GM23338 (cell line): ENCODE data around the gene RYR3. TPM values are rescaled to one million over a fixed set of nuclear protein-coding genes. Genes with fewer than 3 reads are reported as not detected.

ENCODE experiments used
- ATAC-seq: fragments of 200-7000 bp; cut with Tn5 transposase; 3 replicates; pipeline ENCODE4 v1.9.1; 2020
- DNase-seq: peaks from one replicate; pipeline ENCODE4 v3.0.0-alpha.2; 2015; ENCODE audit warnings: low spot score
- H2AFZ ChIP-seq: fragments of 200-600 bp; sonication (generic); 2 replicates; pipeline ENCODE4 v1.8.0; 2016; ENCODE audit warnings: antibody characterized with exemption, mild to moderate bottlenecking, moderate library complexity
- H3F3A ChIP-seq: fragments of 200-600 bp; sonication (generic); replicated peaks from 2 replicates; pipeline ENCODE4 v1.8.0; 2017; ENCODE audit warnings: antibody characterized with exemption, mixed run types, low read depth
- H3K27ac ChIP-seq: fragments of 200-600 bp; sonication (generic); 2 replicates; pipeline ENCODE4 v1.6.1; 2016; ENCODE audit warnings: low read depth
- H3K27me3 ChIP-seq: fragments of 200-600 bp; sonication (generic); 2 replicates; pipeline ENCODE4 v1.8.0; 2016; ENCODE audit warnings: mild to moderate bottlenecking, mixed run types, moderate library complexity; ENCODE audit not compliant: insufficient read depth
- H3K36me3 ChIP-seq: fragments of 200-600 bp; sonication (generic); 2 replicates; pipeline ENCODE4 v1.8.0; 2016; ENCODE audit warnings: mild to moderate bottlenecking; ENCODE audit not compliant: insufficient read depth
- H3K4me1 ChIP-seq: fragments of 200-600 bp; sonication (generic); 2 replicates; pipeline ENCODE4 v1.8.0; 2016; ENCODE audit warnings: mild to moderate bottlenecking, moderate library complexity; ENCODE audit not compliant: insufficient read depth
- H3K4me2 ChIP-seq: fragments of 200-600 bp; sonication (generic); 2 replicates; pipeline ENCODE4 v1.7.1; 2017; ENCODE audit warnings: mixed run types
- H3K4me3 ChIP-seq: fragments of 200-600 bp; sonication (generic); 2 replicates; pipeline ENCODE4 v1.6.1; 2016; ENCODE audit warnings: mixed run types
- H3K79me2 ChIP-seq: fragments of 200-600 bp; sonication (generic); replicated peaks from 2 replicates; pipeline ENCODE4 v1.8.0; 2017; ENCODE audit warnings: mild to moderate bottlenecking; ENCODE audit not compliant: insufficient read depth
- H3K9me2 ChIP-seq: fragments of 200-600 bp; sonication (generic); 2 replicates; pipeline ENCODE4 v1.8.0; 2017; ENCODE audit not compliant: insufficient read depth
- H4K20me1 ChIP-seq: fragments of 200-600 bp; sonication (generic); replicated peaks from 2 replicates; pipeline ENCODE4 v1.8.0; 2017; ENCODE audit warnings: mild to moderate bottlenecking; ENCODE audit not compliant: insufficient read depth
- H3K27ac Mint-ChIP-seq: 2 replicates; pipeline ENCODE4 v1.8.0; 2020; ENCODE audit warnings: inconsistent platforms, mild to moderate bottlenecking, moderate library complexity, mixed read lengths
- H3K27me3 Mint-ChIP-seq: 3 replicates; pipeline ENCODE4 v1.8.0; 2022; ENCODE audit warnings: low read depth, mild to moderate bottlenecking, moderate library complexity, mixed read lengths, inconsistent platforms; ENCODE audit not compliant: insufficient read depth, poor library complexity
- H3K36me3 Mint-ChIP-seq: 3 replicates; pipeline ENCODE4 v1.8.0; 2021; ENCODE audit warnings: low read depth, mild to moderate bottlenecking, inconsistent platforms, moderate library complexity, mixed read lengths
- H3K4me1 Mint-ChIP-seq: 3 replicates; pipeline ENCODE4 v1.8.0; 2020; ENCODE audit warnings: mild to moderate bottlenecking, inconsistent platforms, mixed read lengths
- H3K4me3 Mint-ChIP-seq: 3 replicates; pipeline ENCODE4 v1.8.0; 2021; ENCODE audit warnings: moderate library complexity, mild to moderate bottlenecking, inconsistent platforms, mixed read lengths
- H3K9me3 Mint-ChIP-seq: 3 replicates; pipeline ENCODE4 v1.8.0; 2020; ENCODE audit warnings: moderate library complexity, mild to moderate bottlenecking, inconsistent platforms, mixed read lengths
- EZH2 ChIP-seq: fragments of 200-600 bp; sonication (generic); IDR thresholded peaks from one replicate; pipeline ENCODE4 v1.8.0; 2017; ENCODE audit warnings: antibody characterized with exemption, mild to moderate bottlenecking, low read depth; ENCODE audit not compliant: unreplicated experiment
- EZH2phosphoT487 ChIP-seq: fragments of 200-600 bp; sonication (generic); IDR thresholded peaks from one replicate; pipeline ENCODE4 v1.8.1; 2018; ENCODE audit warnings: antibody characterized with exemption; ENCODE audit not compliant: unreplicated experiment
- JUNB ChIP-seq: IDR thresholded peaks from one replicate; pipeline ENCODE4 v1.6.1; 2016; ENCODE audit warnings: antibody characterized with exemption; ENCODE audit not compliant: unreplicated experiment
- NANOG ChIP-seq: IDR thresholded peaks from 2 replicates; pipeline ENCODE4 v1.6.1; 2016; ENCODE audit warnings: antibody characterized with exemption, borderline replicate concordance
- ZNF114 ChIP-seq: fragments of 250-450 bp; sonication (Bioruptor Pico); IDR thresholded peaks from 2 replicates; pipeline ENCODE4 v1.5.0; 2020; ENCODE audit warnings: mild to moderate bottlenecking, moderate library complexity
- polyA plus RNA-seq: library from polyadenylated mRNA; unstranded; fragments of >200 nt; fragmentation: Nextera tagmentation; extraction: Ambion mirVana; gene quantifications from 2 replicates; pipeline ENCODE4 v1.2.1, GENCODE V29; 2016
- total RNA-seq: library from RNA; depleted of rRNA; stranded (reverse); fragments of >200 nt; shearing (Covaris generic); gene quantifications from 2 replicates; pipeline ENCODE4 v1.2.3, GENCODE V29; 2014
- TF ChIP-seq, protein P1 (sequence below): fragments of 250-450 bp; sonication (Bioruptor Pico); IDR thresholded peaks from 2 replicates; pipeline ENCODE4 v1.5.0; 2020; ENCODE audit warnings: mild to moderate bottlenecking, moderate library complexity
- TF ChIP-seq, protein P2 (sequence below), 2 experiments: fragments of 200-600 bp in 1 of 2; sonication (generic) in 1 of 2; conservative IDR thresholded peaks; 2 replicates each; pipeline versions ENCODE4 v1.5.1 to v1.6.1; 2016 to 2017; ENCODE audit warnings: antibody characterized with exemption in 2 of 2, low read depth in 2 of 2, mild to moderate bottlenecking in 2 of 2, moderate library complexity in 1 of 2
- TF ChIP-seq, protein P3 (sequence below): IDR thresholded peaks from one replicate; pipeline ENCODE4 v1.6.1; 2018; ENCODE audit warnings: antibody characterized with exemption; ENCODE audit not compliant: unreplicated experiment

RYR3 gene
- total and polyA plus RNA-seq, 2 experiments from 2014 or later = 1.1 to 1.2 TPM

DNA sequence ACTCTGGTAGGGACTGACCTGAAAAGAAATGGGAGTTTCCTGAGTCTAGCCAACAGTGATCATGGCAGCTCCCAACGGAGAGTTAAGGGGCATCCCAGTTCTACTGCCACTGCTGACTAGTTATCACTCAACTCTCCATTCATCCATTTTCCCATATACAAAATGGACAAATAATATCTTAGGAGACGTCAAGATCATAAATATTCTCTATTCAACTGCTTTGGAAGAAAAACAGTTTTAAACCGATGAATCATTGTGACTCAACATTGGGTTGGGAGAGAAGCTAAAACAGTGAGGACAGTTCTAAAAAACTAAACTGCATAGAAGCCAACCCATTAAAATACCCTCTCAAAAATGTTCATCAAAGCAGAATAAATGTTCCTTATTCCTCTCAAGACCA lies 600.0 kb downstream of the RYR3 start (continued):
- TF ChIP-seq, protein P1, sequence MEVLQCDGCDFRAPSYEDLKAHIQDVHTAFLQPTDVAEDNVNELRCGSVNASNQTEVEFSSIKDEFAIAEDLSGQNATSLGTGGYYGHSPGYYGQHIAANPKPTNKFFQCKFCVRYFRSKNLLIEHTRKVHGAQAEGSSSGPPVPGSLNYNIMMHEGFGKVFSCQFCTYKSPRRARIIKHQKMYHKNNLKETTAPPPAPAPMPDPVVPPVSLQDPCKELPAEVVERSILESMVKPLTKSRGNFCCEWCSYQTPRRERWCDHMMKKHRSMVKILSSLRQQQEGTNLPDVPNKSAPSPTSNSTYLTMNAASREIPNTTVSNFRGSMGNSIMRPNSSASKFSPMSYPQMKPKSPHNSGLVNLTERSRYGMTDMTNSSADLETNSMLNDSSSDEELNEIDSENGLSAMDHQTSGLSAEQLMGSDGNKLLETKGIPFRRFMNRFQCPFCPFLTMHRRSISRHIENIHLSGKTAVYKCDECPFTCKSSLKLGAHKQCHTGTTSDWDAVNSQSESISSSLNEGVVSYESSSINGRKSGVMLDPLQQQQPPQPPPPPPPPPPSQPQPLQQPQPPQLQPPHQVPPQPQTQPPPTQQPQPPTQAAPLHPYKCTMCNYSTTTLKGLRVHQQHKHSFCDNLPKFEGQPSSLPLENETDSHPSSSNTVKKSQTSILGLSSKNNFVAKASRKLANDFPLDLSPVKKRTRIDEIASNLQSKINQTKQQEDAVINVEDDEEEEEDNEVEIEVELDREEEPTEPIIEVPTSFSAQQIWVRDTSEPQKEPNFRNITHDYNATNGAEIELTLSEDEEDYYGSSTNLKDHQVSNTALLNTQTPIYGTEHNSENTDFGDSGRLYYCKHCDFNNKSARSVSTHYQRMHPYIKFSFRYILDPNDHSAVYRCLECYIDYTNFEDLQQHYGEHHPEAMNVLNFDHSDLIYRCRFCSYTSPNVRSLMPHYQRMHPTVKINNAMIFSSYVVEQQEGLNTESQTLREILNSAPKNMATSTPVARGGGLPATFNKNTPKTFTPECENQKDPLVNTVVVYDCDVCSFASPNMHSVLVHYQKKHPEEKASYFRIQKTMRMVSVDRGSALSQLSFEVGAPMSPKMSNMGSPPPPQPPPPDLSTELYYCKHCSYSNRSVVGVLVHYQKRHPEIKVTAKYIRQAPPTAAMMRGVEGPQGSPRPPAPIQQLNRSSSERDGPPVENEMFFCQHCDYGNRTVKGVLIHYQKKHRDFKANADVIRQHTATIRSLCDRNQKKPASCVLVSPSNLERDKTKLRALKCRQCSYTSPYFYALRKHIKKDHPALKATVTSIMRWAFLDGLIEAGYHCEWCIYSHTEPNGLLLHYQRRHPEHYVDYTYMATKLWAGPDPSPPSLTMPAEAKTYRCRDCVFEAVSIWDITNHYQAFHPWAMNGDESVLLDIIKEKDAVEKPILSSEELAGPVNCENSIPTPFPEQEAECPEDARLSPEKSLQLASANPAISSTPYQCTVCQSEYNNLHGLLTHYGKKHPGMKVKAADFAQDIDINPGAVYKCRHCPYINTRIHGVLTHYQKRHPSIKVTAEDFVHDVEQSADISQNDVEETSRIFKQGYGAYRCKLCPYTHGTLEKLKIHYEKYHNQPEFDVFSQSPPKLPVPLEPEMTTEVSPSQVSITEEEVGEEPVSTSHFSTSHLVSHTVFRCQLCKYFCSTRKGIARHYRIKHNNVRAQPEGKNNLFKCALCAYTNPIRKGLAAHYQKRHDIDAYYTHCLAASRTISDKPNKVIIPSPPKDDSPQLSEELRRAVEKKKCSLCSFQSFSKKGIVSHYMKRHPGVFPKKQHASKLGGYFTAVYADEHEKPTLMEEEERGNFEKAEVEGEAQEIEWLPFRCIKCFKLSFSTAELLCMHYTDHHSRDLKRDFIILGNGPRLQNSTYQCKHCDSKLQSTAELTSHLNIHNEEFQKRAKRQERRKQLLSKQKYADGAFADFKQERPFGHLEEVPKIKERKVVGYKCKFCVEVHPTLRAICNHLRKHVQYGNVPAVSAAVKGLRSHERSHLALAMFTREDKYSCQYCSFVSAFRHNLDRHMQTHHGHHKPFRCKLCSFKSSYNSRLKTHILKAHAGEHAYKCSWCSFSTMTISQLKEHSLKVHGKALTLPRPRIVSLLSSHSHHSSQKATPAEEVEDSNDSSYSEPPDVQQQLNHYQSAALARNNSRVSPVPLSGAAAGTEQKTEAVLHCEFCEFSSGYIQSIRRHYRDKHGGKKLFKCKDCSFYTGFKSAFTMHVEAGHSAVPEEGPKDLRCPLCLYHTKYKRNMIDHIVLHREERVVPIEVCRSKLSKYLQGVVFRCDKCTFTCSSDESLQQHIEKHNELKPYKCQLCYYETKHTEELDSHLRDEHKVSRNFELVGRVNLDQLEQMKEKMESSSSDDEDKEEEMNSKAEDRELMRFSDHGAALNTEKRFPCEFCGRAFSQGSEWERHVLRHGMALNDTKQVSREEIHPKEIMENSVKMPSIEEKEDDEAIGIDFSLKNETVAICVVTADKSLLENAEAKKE (CRISPR knock-in tag) = no peak
- TF ChIP-seq JUNB (no peak), ZNF114 (CRISPR knock-in tag) (no peak), NANOG (no peak), EZH2phosphoT487 (no peak)
- TF ChIP-seq, protein P2, sequence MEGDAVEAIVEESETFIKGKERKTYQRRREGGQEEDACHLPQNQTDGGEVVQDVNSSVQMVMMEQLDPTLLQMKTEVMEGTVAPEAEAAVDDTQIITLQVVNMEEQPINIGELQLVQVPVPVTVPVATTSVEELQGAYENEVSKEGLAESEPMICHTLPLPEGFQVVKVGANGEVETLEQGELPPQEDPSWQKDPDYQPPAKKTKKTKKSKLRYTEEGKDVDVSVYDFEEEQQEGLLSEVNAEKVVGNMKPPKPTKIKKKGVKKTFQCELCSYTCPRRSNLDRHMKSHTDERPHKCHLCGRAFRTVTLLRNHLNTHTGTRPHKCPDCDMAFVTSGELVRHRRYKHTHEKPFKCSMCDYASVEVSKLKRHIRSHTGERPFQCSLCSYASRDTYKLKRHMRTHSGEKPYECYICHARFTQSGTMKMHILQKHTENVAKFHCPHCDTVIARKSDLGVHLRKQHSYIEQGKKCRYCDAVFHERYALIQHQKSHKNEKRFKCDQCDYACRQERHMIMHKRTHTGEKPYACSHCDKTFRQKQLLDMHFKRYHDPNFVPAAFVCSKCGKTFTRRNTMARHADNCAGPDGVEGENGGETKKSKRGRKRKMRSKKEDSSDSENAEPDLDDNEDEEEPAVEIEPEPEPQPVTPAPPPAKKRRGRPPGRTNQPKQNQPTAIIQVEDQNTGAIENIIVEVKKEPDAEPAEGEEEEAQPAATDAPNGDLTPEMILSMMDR (conservative IDR thresholded peaks at IDR 0.05; ENCODE audit: low read depth in 2 of 2) = no peak

DNA sequence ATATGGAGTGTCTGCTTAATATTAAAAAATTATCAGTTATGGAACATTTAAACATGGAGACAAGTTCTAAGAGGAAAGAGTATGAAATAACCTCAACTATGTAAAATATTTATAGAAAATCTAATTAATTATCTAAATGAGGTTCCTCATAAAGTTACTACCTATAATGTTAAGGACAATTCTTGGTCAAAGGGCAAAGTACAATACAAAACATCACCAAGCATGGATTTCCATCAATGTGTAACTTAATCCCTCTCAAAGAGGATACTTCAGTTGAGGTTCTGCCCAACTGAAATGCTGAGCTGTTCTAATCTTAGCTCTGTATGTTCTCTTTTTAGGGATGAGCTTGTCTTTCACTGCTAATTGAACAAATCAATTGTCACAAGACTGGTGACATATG lies 601.6 kb downstream of the RYR3 start:
- no peak overlapping the region for H3K4me3 ChIP-seq
- Mint-ChIP-seq H3K27me3 (no peaks in the 10 kb centered on the region), H3K4me3 (no peak overlapping the region)
- TF ChIP-seq, protein P3, sequence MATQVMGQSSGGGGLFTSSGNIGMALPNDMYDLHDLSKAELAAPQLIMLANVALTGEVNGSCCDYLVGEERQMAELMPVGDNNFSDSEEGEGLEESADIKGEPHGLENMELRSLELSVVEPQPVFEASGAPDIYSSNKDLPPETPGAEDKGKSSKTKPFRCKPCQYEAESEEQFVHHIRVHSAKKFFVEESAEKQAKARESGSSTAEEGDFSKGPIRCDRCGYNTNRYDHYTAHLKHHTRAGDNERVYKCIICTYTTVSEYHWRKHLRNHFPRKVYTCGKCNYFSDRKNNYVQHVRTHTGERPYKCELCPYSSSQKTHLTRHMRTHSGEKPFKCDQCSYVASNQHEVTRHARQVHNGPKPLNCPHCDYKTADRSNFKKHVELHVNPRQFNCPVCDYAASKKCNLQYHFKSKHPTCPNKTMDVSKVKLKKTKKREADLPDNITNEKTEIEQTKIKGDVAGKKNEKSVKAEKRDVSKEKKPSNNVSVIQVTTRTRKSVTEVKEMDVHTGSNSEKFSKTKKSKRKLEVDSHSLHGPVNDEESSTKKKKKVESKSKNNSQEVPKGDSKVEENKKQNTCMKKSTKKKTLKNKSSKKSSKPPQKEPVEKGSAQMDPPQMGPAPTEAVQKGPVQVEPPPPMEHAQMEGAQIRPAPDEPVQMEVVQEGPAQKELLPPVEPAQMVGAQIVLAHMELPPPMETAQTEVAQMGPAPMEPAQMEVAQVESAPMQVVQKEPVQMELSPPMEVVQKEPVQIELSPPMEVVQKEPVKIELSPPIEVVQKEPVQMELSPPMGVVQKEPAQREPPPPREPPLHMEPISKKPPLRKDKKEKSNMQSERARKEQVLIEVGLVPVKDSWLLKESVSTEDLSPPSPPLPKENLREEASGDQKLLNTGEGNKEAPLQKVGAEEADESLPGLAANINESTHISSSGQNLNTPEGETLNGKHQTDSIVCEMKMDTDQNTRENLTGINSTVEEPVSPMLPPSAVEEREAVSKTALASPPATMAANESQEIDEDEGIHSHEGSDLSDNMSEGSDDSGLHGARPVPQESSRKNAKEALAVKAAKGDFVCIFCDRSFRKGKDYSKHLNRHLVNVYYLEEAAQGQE = no peak
- no peak for TF ChIP-seq EZH2

More for the DNA sequence above, 601.6 kb downstream of the RYR3 start:
- no peak for ATAC-seq
- no peaks in the 10 kb centered on the region for H3K79me2 ChIP-seq
- H3K27me3 ChIP-seq = no peaks in the 10 kb centered on the region
- no peaks in the 10 kb centered on the region for H3K36me3 ChIP-seq
- no peak overlapping the region for H2AFZ ChIP-seq
- no peak for DNase-seq
- H3K27ac ChIP-seq = no peak overlapping the region
- H3K4me2 ChIP-seq = no peak overlapping the region
- H4K20me1 ChIP-seq = no peaks in the 10 kb centered on the region
- H3F3A ChIP-seq = no peaks in the 10 kb centered on the region
- H3K27ac Mint-ChIP-seq = no peak overlapping the region
- no peaks in the 10 kb centered on the region for H3K9me3 Mint-ChIP-seq
- H3K9me2 ChIP-seq = peaks cover 8% of the 10 kb centered on the region; the same call in 1 of the 2 replicates
- peaks cover 17% of the 10 kb centered on the region; the same call in 1 of the 2 replicates for H3K4me1 ChIP-seq
- peaks cover 34% of the 10 kb centered on the region for H3K4me1 Mint-ChIP-seq
- H3K36me3 Mint-ChIP-seq = no peaks in the 10 kb centered on the region
